GM21381 (cell line): Measurements from ENCODE around the gene ST7L.

Experiments used
- ATAC-seq: cut with Tn5 transposase; IDR thresholded peaks from one replicate; pipeline ENCODE4 v1.9.1; 2021; ENCODE audit warnings: mild to moderate bottlenecking, moderate library complexity; ENCODE audit not compliant: unreplicated experiment

The ST7L gene

DNA sequence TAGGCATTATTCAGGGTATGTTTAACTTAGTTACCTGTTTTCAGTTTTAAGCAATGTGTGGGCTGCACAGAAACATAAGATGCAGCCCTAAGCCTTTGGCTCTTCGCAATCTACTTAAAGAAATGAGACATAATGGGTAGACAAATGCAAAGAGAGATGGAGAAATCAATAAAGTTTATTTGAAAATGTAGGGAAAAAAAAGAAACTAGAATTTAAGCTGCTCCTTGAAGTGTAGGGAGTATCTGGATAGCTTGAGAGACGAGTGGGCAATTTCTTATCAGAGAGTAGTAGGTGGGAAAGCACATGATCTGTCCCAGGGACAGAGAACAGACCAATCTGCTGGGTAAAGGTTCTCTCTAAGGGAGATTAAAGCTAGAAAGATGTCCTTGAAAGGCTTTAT, 101.3 kb downstream of the ST7L start:
- no peak for ATAC-seq

GRCh38 chr1:112517231-112517630, 101.7 kb downstream of the ST7L start:
- ATAC-seq, result no peak

- ATAC-seq, result no peak
Observed at GRCh38 chr1:112516141-112516540, 102.8 kb downstream of the ST7L start.

- ATAC-seq, result no peak
Observed at GRCh38 chr1:112515311-112516009, 103.5 kb downstream of the ST7L start.

- ATAC-seq, result no peak
Observed at GRCh38 chr1:112514901-112515300, 104.0 kb downstream of the ST7L start.

DNA sequence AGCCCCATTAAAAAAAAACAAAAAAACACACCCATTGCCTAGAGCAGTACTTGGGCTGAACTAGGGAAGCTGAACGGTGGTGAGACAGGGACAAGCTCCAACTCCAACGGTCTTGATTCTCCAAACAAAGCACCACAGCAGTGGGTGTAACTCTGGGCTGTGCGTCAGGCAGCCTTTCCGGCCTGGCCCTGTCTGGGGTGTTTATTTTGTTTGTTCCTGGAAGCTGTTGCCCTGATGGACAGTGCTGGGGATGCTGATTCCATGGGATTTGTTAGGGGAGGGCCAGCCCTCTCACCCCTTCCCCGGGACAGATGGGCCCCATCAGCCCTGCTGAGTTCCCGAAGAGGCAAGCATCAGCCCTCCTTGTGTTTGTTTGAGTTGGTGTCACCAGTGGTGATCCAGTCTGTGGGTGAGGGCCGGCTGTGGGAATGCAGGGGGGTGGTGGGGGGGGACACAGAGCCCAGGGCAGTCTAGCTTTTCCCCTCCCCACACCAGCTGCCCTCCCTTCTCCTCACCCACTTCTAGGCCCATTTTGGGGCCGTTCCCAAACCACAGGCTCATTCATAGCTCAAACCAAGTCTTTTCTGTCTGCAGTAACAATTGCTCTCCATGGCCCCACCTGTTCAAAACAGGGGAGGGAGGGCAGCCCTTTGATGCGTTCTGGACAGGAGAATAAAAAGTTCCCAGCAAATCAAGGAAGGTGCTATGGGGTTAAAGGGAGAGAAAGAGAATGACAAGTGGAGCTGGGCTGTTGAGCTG, 105.7 kb downstream of the ST7L start:
- ATAC-seq, result no peak

DNA sequence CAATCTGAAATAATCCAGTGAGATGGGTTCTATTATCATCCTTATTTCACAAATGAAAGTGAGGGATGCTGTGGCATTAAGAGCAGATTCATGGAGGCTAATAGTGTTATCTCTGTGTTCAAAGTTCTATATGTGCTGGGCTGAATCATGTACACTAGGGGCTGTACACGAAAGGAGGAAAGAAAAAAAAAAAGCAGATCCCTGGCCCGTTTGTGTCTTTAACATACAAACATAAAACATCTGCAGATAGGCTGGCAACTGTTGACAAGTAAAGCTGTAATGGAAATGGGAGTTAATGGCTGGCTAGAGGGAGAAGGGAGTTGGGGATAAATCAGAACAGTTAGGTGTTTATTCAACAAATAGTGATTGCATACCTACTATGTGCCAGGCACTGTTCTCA, 107.0 kb downstream of the ST7L start:
- no peak for ATAC-seq

GRCh38 chr1:112510340-112510739, 108.6 kb downstream of the ST7L start:
- no peak for ATAC-seq

GRCh38 chr1:112509660-112510178, 109.2 kb downstream of the ST7L start:
- no peak for ATAC-seq

DNA sequence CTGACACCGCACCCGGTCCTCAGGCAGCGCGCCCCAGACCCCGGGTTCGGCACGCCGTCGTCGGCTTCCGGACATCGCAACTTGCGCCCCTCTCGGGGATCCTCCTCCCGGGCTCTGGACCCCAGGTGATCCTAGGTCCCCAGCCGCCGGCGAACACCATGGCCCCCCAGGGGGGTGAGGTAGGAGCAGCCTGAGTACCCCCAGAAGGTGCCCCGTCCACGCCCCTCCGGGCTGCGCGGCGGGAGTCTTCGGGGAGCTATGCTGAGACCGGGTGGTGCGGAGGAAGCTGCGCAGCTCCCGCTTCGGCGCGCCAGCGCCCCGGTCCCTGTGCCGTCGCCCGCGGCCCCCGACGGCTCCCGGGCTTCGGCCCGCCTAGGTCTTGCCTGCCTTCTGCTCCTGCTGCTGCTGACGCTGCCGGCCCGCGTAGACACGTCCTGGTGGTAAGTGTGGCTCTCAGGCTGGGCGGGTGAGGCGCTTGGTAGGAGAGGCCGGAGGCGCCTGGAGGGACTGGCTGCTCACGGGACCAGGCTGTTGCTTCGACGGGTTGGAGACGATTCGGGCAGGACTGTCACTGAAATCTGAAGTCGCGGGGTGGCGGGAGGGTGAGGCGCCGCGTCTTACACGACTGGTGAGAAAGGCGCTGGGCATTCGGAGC, 109.8 kb downstream of the ST7L start:
- no peak for ATAC-seq

GRCh38 chr1:112508278-112509004, 110.5 kb downstream of the ST7L start, which contains the start of gene WNT2B:
Gene WNT2B, plus strand, starts transcription at chr1:112508965. Its CDS starts 298 bp downstream, at chr1:112509263.
- ATAC-seq, result no peak

- ATAC-seq, result no peak
Observed at GRCh38 chr1:112507921-112508277, 111.0 kb downstream of the ST7L start.

DNA sequence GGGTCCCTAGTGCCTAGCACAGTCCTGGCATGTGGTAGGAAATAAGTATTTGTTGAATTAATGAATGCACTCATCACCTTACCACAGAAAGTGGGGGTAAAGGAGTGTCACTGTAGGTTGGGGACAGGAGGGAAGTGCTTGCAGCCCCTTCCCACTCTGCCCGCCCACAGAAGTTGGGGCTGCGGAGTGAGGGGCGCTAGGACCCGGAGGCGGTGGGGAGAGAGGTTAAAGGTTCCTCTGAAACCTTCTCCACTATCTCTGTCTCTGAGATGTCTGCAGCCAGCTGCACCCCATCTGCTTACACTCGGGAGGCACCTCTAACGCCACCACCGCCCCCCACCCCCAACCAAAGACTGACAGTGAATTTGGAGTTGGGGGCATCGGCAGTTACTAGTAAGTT, 111.6 kb downstream of the ST7L start:
- ATAC-seq, result no peak

- no peak for ATAC-seq
Observed at GRCh38 chr1:112506731-112507130, 112.2 kb downstream of the ST7L start.

DNA sequence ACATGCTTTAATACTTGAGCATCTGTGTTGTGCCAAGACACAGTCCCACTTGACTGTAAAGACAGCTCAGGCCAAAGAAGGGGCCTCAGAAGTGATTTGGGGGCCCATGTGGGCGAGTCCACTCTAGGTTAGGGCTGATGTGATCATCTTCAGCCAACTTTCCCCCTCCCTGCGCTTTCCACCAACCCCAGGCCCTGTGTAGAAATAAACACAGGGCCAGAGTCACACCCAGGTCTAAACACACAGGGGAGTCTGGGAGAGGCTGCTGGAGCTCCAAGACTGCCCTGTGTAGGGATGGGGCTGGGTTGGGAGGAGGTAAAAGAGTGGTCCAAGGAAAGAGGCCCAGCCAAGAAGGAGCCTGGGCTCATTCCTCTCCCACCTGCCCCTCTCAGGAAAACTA, 112.6 kb downstream of the ST7L start:
- no peak for ATAC-seq

DNA sequence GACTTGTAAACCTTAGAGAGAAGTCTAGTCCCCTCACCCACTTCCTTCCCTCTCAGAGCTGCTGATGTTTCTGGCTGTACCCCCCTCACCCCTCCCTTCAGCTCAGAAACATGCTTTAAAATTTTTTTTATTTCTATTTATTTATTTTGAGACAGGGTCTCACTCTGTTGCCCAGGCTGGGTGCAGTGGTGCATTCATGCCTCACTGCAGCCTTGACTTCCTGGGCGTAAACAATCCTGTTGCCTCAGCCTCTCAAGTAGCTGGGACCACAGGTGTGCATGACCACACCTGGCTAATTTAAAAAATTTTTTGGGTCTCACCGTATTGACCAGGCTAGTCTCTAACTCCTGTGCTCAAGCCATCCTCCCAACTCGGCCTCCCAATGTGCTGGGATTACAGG, 113.1 kb downstream of the ST7L start:
- ATAC-seq, result no peak

- ATAC-seq, result no peak
Observed at GRCh38 chr1:112505400-112505785, 113.5 kb downstream of the ST7L start.

- ATAC-seq, result no peak
Observed at GRCh38 chr1:112504661-112505399, 114.1 kb downstream of the ST7L start.

DNA sequence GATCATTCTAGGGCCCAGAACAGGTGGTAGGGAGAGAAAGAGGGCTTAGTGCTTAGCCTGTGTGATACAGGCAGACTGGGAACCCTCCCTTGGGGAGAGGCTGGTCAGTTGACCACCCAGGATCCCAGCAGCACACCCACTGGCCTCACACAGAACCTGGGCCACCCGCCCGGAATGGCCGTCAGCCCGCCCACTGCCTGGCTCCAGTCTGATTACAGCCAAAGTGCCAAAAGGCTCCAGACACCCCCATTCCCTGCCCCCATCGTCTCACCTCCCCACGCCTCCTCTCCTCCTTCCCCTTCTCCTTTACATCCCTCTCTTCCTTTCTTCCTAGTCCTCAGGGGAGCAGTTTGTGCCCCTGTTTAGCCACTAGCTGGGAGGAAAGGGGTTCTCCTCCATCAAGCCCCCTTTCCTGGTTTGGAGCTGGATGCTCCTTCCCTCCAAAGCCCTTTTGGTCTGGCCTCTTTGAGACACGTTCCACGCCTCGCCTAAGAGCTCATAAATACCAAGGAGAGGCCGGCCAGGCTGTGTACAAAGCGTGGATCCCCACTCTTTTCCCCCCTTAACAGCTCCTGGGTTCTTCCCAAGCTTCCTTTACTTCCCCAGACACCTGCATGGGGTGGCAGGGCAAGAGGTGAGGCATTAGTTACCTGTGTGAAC, 114.8 kb downstream of the ST7L start:
- ATAC-seq, result no peak

- ATAC-seq, result no peak
Observed at GRCh38 chr1:112502826-112503225, 116.1 kb downstream of the ST7L start.
